Measurements from ENCODE around the gene B3GNT8. TPM values are rescaled to one million over a fixed set of nuclear protein-coding genes. Genes with fewer than 3 reads are reported as not detected.

The B3GNT8 gene
- total and polyA plus RNA-seq, 2 of the 8 experiments (the other 6 are each of a cell fraction or from before 2014, with no cell fraction given), result 0.67 to 0.86 TPM

GRCh38 chr19:41442473-41443355, 15.5 kb upstream of the B3GNT8 start, which contains the start of gene ERICH4:
ERICH4 (plus strand) TSS chr19:41443156; CDS start chr19:41443170, 14 bp downstream.
- Histone ChIP-seq H3K4me3 (ENCODE audit: extremely low read depth in 1 of 4, insufficient read depth in 2 of 4, low read depth in 3 of 4, low read length in 4 of 4) (no peak within 1 kb of the TSS), H3K23ac (ENCODE audit: insufficient read length) (no peak within 1 kb of the TSS), H3K4ac (replicated peaks; ENCODE audit: insufficient read length, low read depth, low read length) (no peak within 1 kb of the TSS), H3K56ac (replicated peaks; ENCODE audit: insufficient read length, low read depth, low read length) (no peak within 1 kb of the TSS), H2AFZ (ENCODE audit: low read length) (no peak within 1 kb of the TSS), H3K9me3 (ENCODE audit: insufficient read depth in 2 of 2, low read depth in 1 of 2, low read length in 1 of 2) (no peaks in the 10 kb centered on the region), H2BK120ac (replicated peaks; ENCODE audit: low read depth, low read length) (no peak within 1 kb of the TSS), H2BK20ac (ENCODE audit: low read length) (no peak within 1 kb of the TSS), H3K4me1 (replicated peaks in 1 of 4; ENCODE audit: control insufficient read depth in 3 of 4, insufficient read depth in 4 of 4, low read length in 3 of 4) (no peaks in the 10 kb centered on the region), H2AK5ac (ENCODE audit: low read depth, low read length) (no peak within 1 kb of the TSS), H3K18ac (ENCODE audit: extremely low read depth, low read length) (no peak within 1 kb of the TSS), H2BK12ac (ENCODE audit: low read depth, low read length) (no peak within 1 kb of the TSS), H4K8ac (ENCODE audit: extremely low read depth, insufficient read depth, low read length) (no peak within 1 kb of the TSS), H3K79me2 (ENCODE audit: control insufficient read depth in 1 of 2, insufficient read depth in 2 of 2, low read length in 2 of 2) (peaks cover 0 to 8% of the 10 kb centered on the region in 2 experiments; a peak in 1 of 4 replicates), H2BK15ac (ENCODE audit: low read length) (no peak within 1 kb of the TSS), H4K91ac (replicated peaks; ENCODE audit: insufficient read length, low read length) (no peak within 1 kb of the TSS), H3K14ac (ENCODE audit: insufficient read length) (no peak within 1 kb of the TSS), H3K36me3 (ENCODE audit: control insufficient read depth in 2 of 4, insufficient read depth in 4 of 4, low read length in 3 of 4) (peaks cover 0 to 5% (median 1%) of the 10 kb centered on the region in 4 experiments; a peak in 1 of 8 replicates), H4K20me1 (replicated peaks in 1 of 2; ENCODE audit: control insufficient read depth in 1 of 2, insufficient read depth in 2 of 2, low read length in 2 of 2) (no peaks in the 10 kb centered on the region), H3K23me2 (ENCODE audit: low read depth, low read length) (no peaks in the 10 kb centered on the region; the same call in 1 of the 2 replicates), H3K27ac (ENCODE audit: low read depth, low read length) (no peak within 1 kb of the TSS), H2BK5ac (ENCODE audit: low read depth, low read length) (no peak within 1 kb of the TSS), H4K5ac (ENCODE audit: insufficient read length, low read depth, low read length) (no peak within 1 kb of the TSS), H3K79me1 (ENCODE audit: low read depth, low read length) (0 out of 2 replicates have a peak, but pooled peaks cover 4% of the 10 kb centered on the region), H3K27me3 (replicated peaks in 1 of 4; ENCODE audit: control insufficient read depth in 3 of 4, extremely low read depth in 1 of 4, insufficient read depth in 3 of 4, low read length in 3 of 4) (0 out of 7 replicates have a peak, but pooled peaks cover 0 to 3% (median 0%) of the 10 kb centered on the region in 4 experiments), H3K4me2 (ENCODE audit: insufficient read depth in 1 of 2, low read depth in 2 of 2, low read length in 2 of 2) (no peak within 1 kb of the TSS), H3K9ac (replicated peaks in 1 of 4; ENCODE audit: extremely low read depth in 1 of 4, low read depth in 3 of 4, low read length in 3 of 4) (no peak within 1 kb of the TSS)
- WGBS, 2 experiments (ENCODE audit: extremely low coverage in 1 of 2, insufficient coverage in 1 of 2, insufficient read length in 1 of 2, insufficient replicate concordance in 2 of 2, low coverage in 1 of 2, low lambda C conversion rate in 2 of 2, missing lambda C conversion rate in 1 of 2), result 81% methylated on average over 5 of the region's 7 CpGs; no CpG with 5 or more reads in 1 of the 2 experiments
- DNase-seq (ENCODE audit: low read depth in 1 of 2, low spot score in 2 of 2), result no peak
- no peak for FAIRE-seq
- no peak for TF ChIP-seq CEBPB (IDR thresholded peaks at IDR 0.05; ENCODE audit: low read depth, low read length)
- no peak for TF ChIP-seq EGR1 (IDR thresholded peaks at IDR 0.05; ENCODE audit: borderline replicate concordance, low read depth, low read length)
- TF ChIP-seq RBBP5 (IDR thresholded peaks at IDR 0.05; ENCODE audit: borderline replicate concordance, low read depth, low read length), result no peak
- POLR2A ChIA-PET (ENCODE audit: partially characterized antibody), result interaction anchor here (0.8 kb wide), 1 partner anchor 10 kb away, joined by 4 read pairs; no protein-coding TSS in a partner anchor
- CTCF ChIA-PET (ENCODE audit: partially characterized antibody), result interaction anchor here (0.6 to 20.4 kb wide), 5 partner anchors 10 to 139 kb away, joined by 3 to 364 read pairs (median 4); no protein-coding TSS in a partner anchor

All from H1 (cell line).